H9 (cell line): ENCODE measurements around the gene CCR2. TPM values are rescaled to one million over a fixed set of nuclear protein-coding genes. Genes with fewer than 3 reads are reported as not detected.

Experiments
- DNase-seq: peaks from one replicate; pipeline ENCODE4 v3.0.0-alpha.2; 2017
- H2AFZ ChIP-seq: one replicate; pipeline ENCODE4 v1.6.1; 2013; ENCODE audit warnings: mild to moderate bottlenecking, low read length, control low read depth, moderate library complexity
- H2AK5ac ChIP-seq: 2 replicates; pipeline ENCODE4 v1.6.1; 2013; ENCODE audit warnings: low read length, control low read depth, mixed read lengths; ENCODE audit not compliant: insufficient read length
- H2BK120ac ChIP-seq: one replicate; pipeline ENCODE4 v1.6.1; 2013; ENCODE audit warnings: low read depth, mild to moderate bottlenecking, low read length, control low read depth, inconsistent platforms; ENCODE audit not compliant: poor library complexity, severe bottlenecking
- H2BK12ac ChIP-seq: 2 replicates; pipeline ENCODE4 v1.6.1; 2013; ENCODE audit warnings: low read length, control low read depth, mixed read lengths, low read depth; ENCODE audit not compliant: insufficient read length
- H2BK15ac ChIP-seq: 2 replicates; pipeline ENCODE4 v1.6.1; 2013; ENCODE audit warnings: low read depth, low read length, control low read depth
- H2BK20ac ChIP-seq: one replicate; pipeline ENCODE4 v1.6.1; 2013; ENCODE audit warnings: low read depth, mild to moderate bottlenecking, low read length, control low read depth, inconsistent platforms; ENCODE audit not compliant: poor library complexity, severe bottlenecking
- H2BK5ac ChIP-seq: 2 replicates; pipeline ENCODE4 v1.6.1; 2013; ENCODE audit warnings: low read length, control low read depth, mixed read lengths; ENCODE audit not compliant: insufficient read length
- H3K14ac ChIP-seq: 2 replicates; pipeline ENCODE4 v1.6.1; 2013; ENCODE audit warnings: low read length, control low read depth; ENCODE audit not compliant: insufficient read depth
- H3K18ac ChIP-seq: 2 replicates; pipeline ENCODE4 v1.6.1; 2013; ENCODE audit warnings: low read depth, mild to moderate bottlenecking, mixed read lengths, low read length, control low read depth; ENCODE audit not compliant: insufficient read length
- H3K23ac ChIP-seq: 2 replicates; pipeline ENCODE4 v1.6.1; 2013; ENCODE audit warnings: low read length, control low read depth, mixed read lengths, low read depth; ENCODE audit not compliant: insufficient read length
- H3K23me2 ChIP-seq: 2 replicates; pipeline ENCODE4 v1.6.1; 2013; ENCODE audit warnings: low read depth, mild to moderate bottlenecking, mixed read lengths, low read length, control low read depth; ENCODE audit not compliant: insufficient read length, poor library complexity, severe bottlenecking
- H3K27ac ChIP-seq: 2 replicates; pipeline ENCODE4 v1.5.1; 2013; ENCODE audit warnings: low read length, control low read depth, mixed read lengths, low read depth; ENCODE audit not compliant: insufficient read length
- H3K27me3 ChIP-seq: 2 replicates; pipeline ENCODE4 v1.6.1; 2013; ENCODE audit warnings: low read length, control low read depth, inconsistent platforms; ENCODE audit not compliant: insufficient read depth
- H3K4ac ChIP-seq: 2 replicates; pipeline ENCODE4 v1.6.1; 2013; ENCODE audit warnings: low read depth, mild to moderate bottlenecking, control low read depth, inconsistent platforms, low read length, moderate library complexity
- H3K4me1 ChIP-seq: 2 replicates; pipeline ENCODE4 v1.6.1; 2013; ENCODE audit warnings: low read length, control low read depth, inconsistent platforms; ENCODE audit not compliant: insufficient read depth
- H3K4me2 ChIP-seq: 2 replicates; pipeline ENCODE4 v1.6.1; 2013; ENCODE audit warnings: low read length, control low read depth, mixed read lengths; ENCODE audit not compliant: insufficient read length, insufficient read depth
- H3K56ac ChIP-seq: 2 replicates; pipeline ENCODE4 v1.6.1; 2013; ENCODE audit warnings: low read depth, mild to moderate bottlenecking, mixed read lengths, low read length, control low read depth; ENCODE audit not compliant: insufficient read length
- H3K79me1 ChIP-seq: 2 replicates; pipeline ENCODE4 v1.6.1; 2013; ENCODE audit warnings: low read depth, mild to moderate bottlenecking, moderate library complexity, low read length, control low read depth, inconsistent platforms; ENCODE audit not compliant: insufficient read depth, poor library complexity, severe bottlenecking
- H3K79me2 ChIP-seq: 2 replicates; pipeline ENCODE4 v1.6.1; 2013; ENCODE audit warnings: low read length, control low read depth, inconsistent platforms; ENCODE audit not compliant: insufficient read depth
- H3K9ac ChIP-seq: 2 replicates; pipeline ENCODE4 v1.6.1; 2013; ENCODE audit warnings: low read length, control low read depth, mixed read lengths; ENCODE audit not compliant: insufficient read length; ENCODE audit errors: extremely low read depth
- H3K9me3 ChIP-seq: one replicate; pipeline ENCODE4 v1.6.1; 2013; ENCODE audit warnings: low read depth, low read length, inconsistent platforms; ENCODE audit not compliant: control insufficient read depth
- H3T11ph ChIP-seq: one replicate; pipeline ENCODE4 v1.6.1; 2013; ENCODE audit warnings: mild to moderate bottlenecking, low read length, control low read depth, inconsistent platforms
- H4K20me1 ChIP-seq: one replicate; pipeline ENCODE4 v1.6.1; 2013; ENCODE audit not compliant: control insufficient read depth, insufficient read length, insufficient read depth
- H4K5ac ChIP-seq: 2 replicates; pipeline ENCODE4 v1.6.1; 2013; ENCODE audit warnings: low read depth, mild to moderate bottlenecking, mixed read lengths, low read length, control low read depth; ENCODE audit not compliant: insufficient read length
- H4K8ac ChIP-seq: replicated peaks from 2 replicates; pipeline ENCODE4 v1.6.1; 2013; ENCODE audit warnings: low read length, control low read depth, mixed read lengths, low read depth; ENCODE audit not compliant: insufficient read length
- H4K91ac ChIP-seq: 2 replicates; pipeline ENCODE4 v1.6.1; 2013; ENCODE audit warnings: low read depth, mild to moderate bottlenecking, moderate library complexity, mixed read lengths, low read length, control low read depth; ENCODE audit not compliant: insufficient read length
- H3K27ac Mint-ChIP-seq, 3 experiments: 2 replicates in 2 of 3; 3 replicates in 1 of 3; pipeline ENCODE4 v1.8.0; 2020 to 2021; ENCODE audit warnings: mixed read lengths in 3 of 3, mild to moderate bottlenecking in 1 of 3, moderate library complexity in 1 of 3
- H3K27me3 Mint-ChIP-seq: 2 replicates; pipeline ENCODE4 v1.8.0; 2021; ENCODE audit warnings: low read depth, mild to moderate bottlenecking, moderate library complexity, mixed read lengths
- H3K36me3 Mint-ChIP-seq, 3 experiments: 2 replicates in 2 of 3; 3 replicates in 1 of 3; pipeline ENCODE4 v1.8.0; 2020 to 2021; ENCODE audit warnings: low read depth in 3 of 3, mixed read lengths in 3 of 3; ENCODE audit not compliant: insufficient read depth in 1 of 3
- H3K4me1 Mint-ChIP-seq, 2 experiments: 2 replicates each; pipeline ENCODE4 v1.8.0; 2020; ENCODE audit warnings: mixed read lengths in 2 of 2
- H3K4me3 Mint-ChIP-seq, 2 experiments: 2 replicates in 1 of 2; 3 replicates in 1 of 2; pipeline ENCODE4 v1.8.0; 2020 to 2021; ENCODE audit warnings: mild to moderate bottlenecking in 2 of 2, mixed read lengths in 2 of 2, moderate library complexity in 1 of 2
- H3K9me3 Mint-ChIP-seq, 2 experiments: 2 replicates in 1 of 2; 3 replicates in 1 of 2; pipeline ENCODE4 v1.8.0; 2020; ENCODE audit warnings: mild to moderate bottlenecking in 2 of 2, mixed read lengths in 2 of 2, moderate library complexity in 1 of 2
- whole genome bisulfite sequencing: extraction: QIAGEN DNeasy Blood & Tissue Kit; methylation state at CpG from one replicate; pipeline ENCODE4 v1.1.7; 2013; ENCODE audit warnings: missing lambda C conversion rate, low lambda C conversion rate, mixed read lengths; ENCODE audit not compliant: insufficient read length; ENCODE audit errors: extremely low coverage; 5-methylcytosine and 5-hydroxymethylcytosine counted together
- total RNA-seq: library from RNA; stranded (reverse); gene quantifications from 2 replicates; pipeline ENCODE4 v1.2.1, GENCODE V29; 2021
- TF ChIP-seq, protein P1 (sequence below): fragments of 200-600 bp; sonication (generic); conservative IDR thresholded peaks from 3 replicates; pipeline ENCODE4 v1.8.0; 2021; ENCODE audit warnings: antibody characterized with exemption, mild to moderate bottlenecking

The CCR2 gene
- total RNA-seq, 1 experiment from 2014 or later = not detected

DNA sequence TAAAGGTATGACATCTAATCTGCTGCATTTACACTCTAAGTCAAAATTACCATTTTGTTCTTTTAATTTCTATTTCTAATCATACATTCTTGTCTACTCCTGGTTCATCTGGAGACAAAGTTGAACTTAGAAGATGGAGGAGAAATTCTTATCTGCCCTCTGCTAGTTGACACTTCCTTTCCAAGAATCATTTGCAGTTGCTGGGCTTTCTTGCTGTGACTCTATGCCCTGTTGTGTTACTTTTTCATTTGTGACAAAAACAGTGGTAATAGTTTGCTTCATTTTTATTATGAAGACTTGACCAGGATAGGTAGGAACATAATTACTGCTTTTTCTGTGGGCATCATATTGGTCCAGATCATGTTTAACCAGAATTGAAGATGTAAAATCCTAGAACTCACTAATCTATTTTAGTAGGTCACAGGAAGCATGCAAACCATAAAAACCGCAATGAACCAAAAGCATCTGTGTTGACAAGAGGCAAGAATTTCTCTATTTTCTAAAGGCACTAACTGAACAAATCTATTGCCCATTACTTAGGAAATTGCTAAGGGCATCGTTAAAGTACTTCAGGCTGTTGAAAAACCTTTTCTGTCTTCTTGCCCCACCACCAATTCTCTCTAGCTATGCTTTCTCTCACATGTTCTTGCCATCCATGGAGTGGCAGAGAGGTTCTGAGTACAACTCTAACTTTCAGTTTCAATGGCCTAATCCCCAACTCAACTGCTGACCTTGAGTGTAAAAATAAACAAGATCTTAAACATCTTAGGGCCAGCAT lies 4.2 kb upstream of the CCR2 start:
- H3K4me3 Mint-ChIP-seq = no peak overlapping the region
- Histone ChIP-seq H3K23me2 (no peaks in the 10 kb centered on the region), H4K5ac (no peak overlapping the region), H3K79me1 (no peaks in the 10 kb centered on the region), H4K8ac (no peak overlapping the region), H4K91ac (no peak overlapping the region), H3K4ac (no peak overlapping the region), H2BK15ac (no peak overlapping the region), H3K18ac (no peak overlapping the region), H4K20me1 (no peaks in the 10 kb centered on the region), H3K9ac (no peak overlapping the region), H3K27ac (no peak overlapping the region), H3K9me3 (no peaks in the 10 kb centered on the region), H2AK5ac (no peak overlapping the region), H2BK20ac (no peak overlapping the region), H2BK120ac (no peak overlapping the region), H3K56ac (no peak overlapping the region), H3K14ac (no peak overlapping the region), H3T11ph (no peak overlapping the region), H3K4me1 (0 out of 2 replicates have a peak, but pooled peaks cover 2% of the 10 kb centered on the region), H3K23ac (no peak overlapping the region), H2BK12ac (no peak overlapping the region), H3K79me2 (no peaks in the 10 kb centered on the region), H3K27me3 (no peaks in the 10 kb centered on the region; the same call in 1 of the 2 replicates), H3K4me2 (no peak overlapping the region), H2AFZ (no peak overlapping the region), H2BK5ac (no peak overlapping the region)
- H3K27ac Mint-ChIP-seq = no peak overlapping the region
- H3K27me3 Mint-ChIP-seq = peaks cover 7% of the 10 kb centered on the region
- H3K36me3 Mint-ChIP-seq = no peaks in the 10 kb centered on the region; a peak in 1 of 7 replicates
- no CpG with 5 or more reads among the region's 2 CpGs for WGBS
- H3K4me1 Mint-ChIP-seq = peaks cover 7 to 10% of the 10 kb centered on the region in 2 experiments
- TF ChIP-seq, protein P1, sequence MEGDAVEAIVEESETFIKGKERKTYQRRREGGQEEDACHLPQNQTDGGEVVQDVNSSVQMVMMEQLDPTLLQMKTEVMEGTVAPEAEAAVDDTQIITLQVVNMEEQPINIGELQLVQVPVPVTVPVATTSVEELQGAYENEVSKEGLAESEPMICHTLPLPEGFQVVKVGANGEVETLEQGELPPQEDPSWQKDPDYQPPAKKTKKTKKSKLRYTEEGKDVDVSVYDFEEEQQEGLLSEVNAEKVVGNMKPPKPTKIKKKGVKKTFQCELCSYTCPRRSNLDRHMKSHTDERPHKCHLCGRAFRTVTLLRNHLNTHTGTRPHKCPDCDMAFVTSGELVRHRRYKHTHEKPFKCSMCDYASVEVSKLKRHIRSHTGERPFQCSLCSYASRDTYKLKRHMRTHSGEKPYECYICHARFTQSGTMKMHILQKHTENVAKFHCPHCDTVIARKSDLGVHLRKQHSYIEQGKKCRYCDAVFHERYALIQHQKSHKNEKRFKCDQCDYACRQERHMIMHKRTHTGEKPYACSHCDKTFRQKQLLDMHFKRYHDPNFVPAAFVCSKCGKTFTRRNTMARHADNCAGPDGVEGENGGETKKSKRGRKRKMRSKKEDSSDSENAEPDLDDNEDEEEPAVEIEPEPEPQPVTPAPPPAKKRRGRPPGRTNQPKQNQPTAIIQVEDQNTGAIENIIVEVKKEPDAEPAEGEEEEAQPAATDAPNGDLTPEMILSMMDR = no peak
- peaks cover 17 to 22% of the 10 kb centered on the region in 2 experiments for H3K9me3 Mint-ChIP-seq
- no peak for DNase-seq
